Measurements from ENCODE around the gene IL11.

- TF ChIP-seq POLR2A (IDR thresholded peaks at IDR 0.05) (no peak), CTCF (IDR thresholded peaks at IDR 0.05 in 4 of 5, conservative IDR thresholded peaks at IDR 0.05 in 1 of 5) (no peak)
Observed at GRCh38 chr19:55402509-55402908, 32.2 kb upstream of the IL11 start.
